Hepatocyte (in vitro differentiated cells): ENCODE data around the gene C2orf81.

Experiments
- EZH2 ChIP-seq: fragments of 200-600 bp; sonication (generic); IDR thresholded peaks from 2 replicates; pipeline ENCODE4 v1.6.1; 2016; ENCODE audit warnings: antibody characterized with exemption, mild to moderate bottlenecking, borderline replicate concordance
- EZH2phosphoT487 ChIP-seq: fragments of 200-600 bp; sonication (generic); IDR thresholded peaks from one replicate; pipeline ENCODE4 v1.6.1; 2018; ENCODE audit warnings: antibody characterized with exemption, mild to moderate bottlenecking, low read depth, moderate library complexity; ENCODE audit not compliant: unreplicated experiment, severe bottlenecking
- TF ChIP-seq, protein P1 (sequence below): fragments of 200-600 bp; sonication (generic); IDR thresholded peaks from 2 replicates; pipeline ENCODE4 v1.5.1; 2016; ENCODE audit warnings: antibody characterized with exemption, mild to moderate bottlenecking; ENCODE audit not compliant: poor library complexity

GRCh38 chr2:74375838-74376237 lies 45.6 kb downstream of the C2orf81 start:
- TF ChIP-seq, protein P1, sequence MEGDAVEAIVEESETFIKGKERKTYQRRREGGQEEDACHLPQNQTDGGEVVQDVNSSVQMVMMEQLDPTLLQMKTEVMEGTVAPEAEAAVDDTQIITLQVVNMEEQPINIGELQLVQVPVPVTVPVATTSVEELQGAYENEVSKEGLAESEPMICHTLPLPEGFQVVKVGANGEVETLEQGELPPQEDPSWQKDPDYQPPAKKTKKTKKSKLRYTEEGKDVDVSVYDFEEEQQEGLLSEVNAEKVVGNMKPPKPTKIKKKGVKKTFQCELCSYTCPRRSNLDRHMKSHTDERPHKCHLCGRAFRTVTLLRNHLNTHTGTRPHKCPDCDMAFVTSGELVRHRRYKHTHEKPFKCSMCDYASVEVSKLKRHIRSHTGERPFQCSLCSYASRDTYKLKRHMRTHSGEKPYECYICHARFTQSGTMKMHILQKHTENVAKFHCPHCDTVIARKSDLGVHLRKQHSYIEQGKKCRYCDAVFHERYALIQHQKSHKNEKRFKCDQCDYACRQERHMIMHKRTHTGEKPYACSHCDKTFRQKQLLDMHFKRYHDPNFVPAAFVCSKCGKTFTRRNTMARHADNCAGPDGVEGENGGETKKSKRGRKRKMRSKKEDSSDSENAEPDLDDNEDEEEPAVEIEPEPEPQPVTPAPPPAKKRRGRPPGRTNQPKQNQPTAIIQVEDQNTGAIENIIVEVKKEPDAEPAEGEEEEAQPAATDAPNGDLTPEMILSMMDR = no peak
- no peak for TF ChIP-seq EZH2
- TF ChIP-seq EZH2phosphoT487 = no peak
